ENCODE data around the gene MYL3.

Gene MYL3

DNA sequence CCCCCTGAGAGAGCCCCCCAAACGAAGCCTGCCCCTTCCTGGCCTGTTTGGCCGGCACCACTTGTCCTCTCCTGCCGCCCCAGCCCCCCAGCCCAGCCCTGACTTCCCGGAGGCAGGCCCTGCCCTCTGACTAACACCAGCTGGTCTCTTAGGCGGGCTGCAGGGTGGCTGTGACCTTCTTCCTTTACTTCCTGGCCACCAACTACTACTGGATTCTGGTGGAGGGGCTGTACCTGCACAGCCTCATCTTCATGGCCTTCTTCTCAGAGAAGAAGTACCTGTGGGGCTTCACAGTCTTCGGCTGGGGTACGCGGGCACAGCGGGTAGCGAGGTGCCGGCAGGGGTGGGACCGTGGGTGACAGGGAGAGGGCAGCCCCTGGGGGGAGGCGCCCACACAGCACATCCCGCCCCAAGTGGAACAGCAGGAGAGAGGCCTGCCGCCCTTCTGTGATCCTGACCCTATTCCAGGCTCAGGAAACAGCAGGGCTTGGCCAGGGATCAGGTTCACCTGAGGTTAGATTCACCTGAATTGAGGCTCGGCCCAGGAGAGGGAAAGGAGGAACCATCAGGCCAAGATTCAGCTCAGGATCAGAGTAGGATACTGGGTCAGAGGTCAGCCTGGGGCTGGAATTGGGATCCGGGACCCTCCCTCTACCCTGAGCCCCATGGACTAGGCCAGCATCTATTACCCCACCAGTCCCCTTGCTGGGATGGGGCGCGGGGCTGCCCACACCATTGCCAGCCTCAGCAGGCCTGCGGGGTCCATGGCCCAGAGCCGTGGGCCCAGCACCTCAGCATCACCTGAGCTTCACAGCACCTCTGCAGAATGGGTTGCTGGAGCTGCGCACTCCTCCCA lies 36.1 kb upstream of the MYL3 start:
- in situ Hi-C loops (cut with MboI; ENCODE audit: low sequenced_read_pairs), result no loop called here

DNA sequence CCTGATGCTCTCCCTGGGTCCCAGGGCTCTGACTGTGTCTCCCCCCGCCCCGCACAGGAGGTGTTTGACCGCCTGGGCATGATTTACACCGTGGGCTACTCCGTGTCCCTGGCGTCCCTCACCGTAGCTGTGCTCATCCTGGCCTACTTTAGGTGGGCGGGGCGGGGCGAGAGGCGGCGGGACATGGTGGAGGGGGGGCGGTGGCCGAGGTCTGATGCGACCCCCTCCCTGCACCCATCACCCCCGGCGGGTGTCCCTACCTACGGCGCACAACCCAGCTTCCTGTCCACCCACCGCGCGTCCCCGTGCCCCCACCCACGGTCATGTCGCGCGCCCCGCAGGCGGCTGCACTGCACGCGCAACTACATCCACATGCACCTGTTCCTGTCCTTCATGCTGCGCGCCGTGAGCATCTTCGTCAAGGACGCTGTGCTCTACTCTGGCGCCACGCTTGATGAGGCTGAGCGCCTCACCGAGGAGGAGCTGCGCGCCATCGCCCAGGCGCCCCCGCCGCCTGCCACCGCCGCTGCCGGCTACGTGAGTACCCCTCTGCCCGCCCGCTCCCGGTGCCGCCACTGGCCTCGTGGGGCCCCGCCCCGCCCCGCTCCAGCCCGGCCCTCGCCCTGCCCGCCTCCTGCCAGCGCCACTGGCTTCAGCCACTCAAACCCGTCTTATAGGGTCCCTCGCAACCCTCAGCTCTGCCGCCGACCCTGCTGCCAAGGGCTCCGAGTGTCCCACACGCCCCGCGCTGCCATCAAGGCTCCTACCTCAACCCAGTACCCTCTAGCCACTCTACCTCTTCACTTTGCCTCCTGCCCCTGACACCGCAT lies 35.3 kb upstream of the MYL3 start:
- in situ Hi-C loops (cut with MboI; ENCODE audit: low sequenced_read_pairs), result no loop called here

DNA sequence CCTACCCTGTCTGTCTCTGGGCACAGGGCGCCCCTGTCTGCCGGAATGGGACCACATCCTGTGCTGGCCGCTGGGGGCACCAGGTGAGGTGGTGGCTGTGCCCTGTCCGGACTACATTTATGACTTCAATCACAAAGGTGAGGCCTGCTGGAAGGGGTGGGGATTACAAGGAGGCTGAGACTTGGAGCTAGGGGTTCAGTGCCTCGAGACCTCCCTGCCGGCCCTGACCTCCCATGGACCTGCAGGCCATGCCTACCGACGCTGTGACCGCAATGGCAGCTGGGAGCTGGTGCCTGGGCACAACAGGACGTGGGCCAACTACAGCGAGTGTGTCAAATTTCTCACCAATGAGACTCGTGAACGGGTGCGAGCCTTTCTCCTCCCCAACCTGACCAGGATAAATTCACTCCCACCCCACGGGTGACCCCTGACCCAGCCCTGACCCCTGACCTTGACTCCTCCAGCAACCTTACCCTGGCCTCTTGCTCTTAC lies 34.6 kb upstream of the MYL3 start:
- in situ Hi-C loops (cut with MboI; ENCODE audit: low sequenced_read_pairs), result no loop called here

DNA sequence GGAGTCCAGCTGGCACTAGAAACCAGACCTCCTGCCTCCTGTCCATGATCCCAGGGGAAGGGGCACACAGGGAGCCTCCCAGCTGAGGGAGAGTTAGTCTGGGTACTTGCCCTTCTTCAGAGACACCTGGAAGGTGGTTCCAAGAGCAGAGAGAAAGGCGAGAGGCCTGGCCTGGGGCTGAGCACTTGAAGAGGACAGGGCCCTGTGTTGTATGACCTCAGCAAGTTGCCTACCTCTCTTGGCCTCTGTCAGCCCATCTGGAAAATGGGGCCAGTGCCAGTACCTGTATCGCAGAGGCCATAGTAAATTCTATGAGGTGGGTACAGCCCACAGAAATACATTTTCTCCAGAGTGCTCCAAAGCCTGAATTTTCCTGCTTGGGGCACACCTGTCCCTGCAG lies 33.8 kb upstream of the MYL3 start:
- in situ Hi-C loops (cut with MboI; ENCODE audit: low sequenced_read_pairs), result no loop called here

DNA sequence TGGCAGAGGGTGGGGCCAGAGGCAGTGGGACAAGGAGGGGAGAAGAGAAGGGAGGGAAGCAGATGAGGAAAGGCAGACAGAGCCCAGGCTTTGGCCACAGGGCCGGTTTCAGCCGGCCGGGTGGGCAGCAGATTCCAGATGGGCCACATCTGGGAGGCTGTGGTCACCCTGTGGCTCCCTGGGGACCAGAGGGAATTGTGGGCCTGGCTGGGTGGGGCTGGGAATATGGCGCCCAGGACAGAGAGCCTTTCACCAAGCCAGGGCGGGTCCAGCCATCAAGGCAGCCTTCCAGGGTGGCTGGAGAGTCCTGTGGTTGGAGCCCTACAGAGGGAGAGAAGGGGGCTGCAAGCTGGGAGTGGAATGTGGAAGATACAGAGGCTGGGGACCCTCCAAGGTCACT lies 33.1 kb upstream of the MYL3 start:
- in situ Hi-C loops (cut with MboI; ENCODE audit: low sequenced_read_pairs), result no loop called here

DNA sequence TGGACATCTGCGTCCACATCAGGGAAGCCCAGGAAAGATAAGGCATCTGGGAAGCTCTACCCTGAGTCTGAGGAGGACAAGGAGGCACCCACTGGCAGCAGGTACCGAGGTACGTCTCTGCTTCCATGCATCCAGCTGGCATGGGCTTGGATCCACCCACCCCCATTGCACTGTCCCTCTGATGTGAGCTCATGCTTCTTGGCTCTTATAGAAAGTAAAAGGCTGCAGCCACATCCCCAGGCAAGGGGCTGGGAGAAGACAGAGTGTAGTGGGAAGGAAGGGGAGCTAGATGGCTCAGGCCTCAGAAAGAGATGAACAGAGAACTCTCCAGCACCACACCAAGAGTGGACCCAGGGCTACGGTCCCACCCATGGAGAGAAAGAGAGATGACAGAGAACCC lies 32.5 kb upstream of the MYL3 start:
- in situ Hi-C loops (cut with MboI; ENCODE audit: low sequenced_read_pairs), result no loop called here

DNA sequence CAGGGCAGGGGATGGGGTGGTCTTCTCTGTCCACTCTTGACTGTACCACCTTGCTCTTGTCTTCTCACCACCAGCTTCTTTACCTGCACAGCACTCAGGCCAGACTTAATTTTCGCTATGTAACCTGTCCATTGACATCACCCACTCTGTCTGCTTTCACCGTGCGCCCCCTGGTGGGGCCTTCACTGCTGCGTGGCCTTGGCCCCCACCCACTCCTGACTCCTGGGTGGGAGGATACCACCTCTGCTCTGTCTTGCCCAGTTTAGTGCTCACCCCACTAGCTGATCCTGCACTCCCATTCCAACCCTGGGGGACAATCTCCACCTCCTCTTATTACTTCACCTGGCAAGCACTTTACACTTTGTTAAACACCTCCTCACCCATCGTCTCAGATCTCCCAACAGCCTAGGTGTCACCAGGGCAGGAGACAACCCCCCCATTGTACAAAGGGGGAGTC lies 32.0 kb upstream of the MYL3 start:
- in situ Hi-C loops (cut with MboI; ENCODE audit: low sequenced_read_pairs), result no loop called here

DNA sequence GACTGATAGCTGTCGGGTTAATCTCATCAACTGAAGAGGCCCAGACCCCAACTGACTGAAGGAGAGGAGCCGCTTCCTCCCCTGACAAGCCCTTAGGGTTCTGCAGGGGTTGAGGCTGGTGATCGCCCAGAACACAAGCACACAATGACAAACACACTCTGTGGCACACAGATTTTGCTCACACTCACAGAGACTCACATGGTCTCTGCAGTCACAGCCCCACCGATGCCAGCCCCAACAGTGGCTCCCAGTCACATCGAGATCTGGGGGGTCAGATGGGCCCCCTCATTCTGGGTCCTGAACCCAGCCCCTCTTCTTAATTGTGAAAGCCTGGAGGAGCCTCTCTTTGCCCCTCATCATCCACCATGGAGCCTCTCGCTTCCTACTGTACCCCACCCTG lies 31.0 kb upstream of the MYL3 start:
- in situ Hi-C loops (cut with MboI; ENCODE audit: low sequenced_read_pairs), result no loop called here

DNA sequence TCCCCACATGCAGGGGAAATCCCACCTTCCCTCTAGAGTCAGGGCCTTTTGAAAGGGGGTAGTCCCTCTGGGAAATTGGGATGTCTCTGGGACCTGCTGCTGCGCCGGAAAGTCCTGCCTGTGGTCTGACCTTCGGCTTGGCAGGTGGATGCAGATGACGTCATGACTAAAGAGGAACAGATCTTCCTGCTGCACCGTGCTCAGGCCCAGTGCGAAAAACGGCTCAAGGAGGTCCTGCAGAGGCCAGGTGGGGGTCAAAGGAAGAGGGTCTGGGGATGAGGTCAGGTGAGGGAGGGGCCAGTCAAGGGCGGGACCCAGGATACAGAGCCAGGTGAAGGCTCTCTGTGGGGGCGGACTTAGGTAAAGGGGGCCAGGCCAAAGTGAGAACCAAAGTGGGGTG lies 30.5 kb upstream of the MYL3 start:
- in situ Hi-C loops (cut with MboI; ENCODE audit: low sequenced_read_pairs), result no loop called here

DNA sequence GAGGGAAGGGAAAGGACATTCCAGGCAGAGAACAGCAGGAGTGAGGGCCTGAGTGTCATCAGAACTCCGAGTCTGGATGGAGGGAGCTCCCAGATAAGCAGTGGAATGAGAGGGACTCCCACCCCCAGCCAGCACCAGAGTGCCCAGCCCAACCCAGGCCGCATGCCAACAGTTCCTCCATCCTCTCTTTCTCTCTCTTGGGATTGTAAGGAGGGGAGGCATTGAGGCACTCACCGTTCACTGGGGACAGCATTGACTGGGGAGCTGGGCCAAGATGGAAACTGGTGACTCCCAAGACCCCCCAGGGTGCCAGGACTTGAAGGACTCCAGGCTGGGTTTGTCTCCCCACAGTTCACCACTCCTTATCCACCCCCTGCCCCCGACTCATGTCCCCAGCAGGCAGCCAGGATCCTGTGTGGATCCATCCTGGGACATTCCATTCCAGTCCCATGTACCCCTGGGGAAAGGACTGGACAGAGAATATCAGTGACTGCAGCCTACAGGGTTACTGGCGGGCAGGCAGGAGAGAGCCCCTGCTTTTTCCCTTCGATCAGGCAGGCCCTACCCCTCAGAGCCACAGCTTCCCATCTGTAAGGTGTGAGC lies 30.0 kb upstream of the MYL3 start:
- in situ Hi-C loops (cut with MboI; ENCODE audit: low sequenced_read_pairs), result no loop called here

DNA sequence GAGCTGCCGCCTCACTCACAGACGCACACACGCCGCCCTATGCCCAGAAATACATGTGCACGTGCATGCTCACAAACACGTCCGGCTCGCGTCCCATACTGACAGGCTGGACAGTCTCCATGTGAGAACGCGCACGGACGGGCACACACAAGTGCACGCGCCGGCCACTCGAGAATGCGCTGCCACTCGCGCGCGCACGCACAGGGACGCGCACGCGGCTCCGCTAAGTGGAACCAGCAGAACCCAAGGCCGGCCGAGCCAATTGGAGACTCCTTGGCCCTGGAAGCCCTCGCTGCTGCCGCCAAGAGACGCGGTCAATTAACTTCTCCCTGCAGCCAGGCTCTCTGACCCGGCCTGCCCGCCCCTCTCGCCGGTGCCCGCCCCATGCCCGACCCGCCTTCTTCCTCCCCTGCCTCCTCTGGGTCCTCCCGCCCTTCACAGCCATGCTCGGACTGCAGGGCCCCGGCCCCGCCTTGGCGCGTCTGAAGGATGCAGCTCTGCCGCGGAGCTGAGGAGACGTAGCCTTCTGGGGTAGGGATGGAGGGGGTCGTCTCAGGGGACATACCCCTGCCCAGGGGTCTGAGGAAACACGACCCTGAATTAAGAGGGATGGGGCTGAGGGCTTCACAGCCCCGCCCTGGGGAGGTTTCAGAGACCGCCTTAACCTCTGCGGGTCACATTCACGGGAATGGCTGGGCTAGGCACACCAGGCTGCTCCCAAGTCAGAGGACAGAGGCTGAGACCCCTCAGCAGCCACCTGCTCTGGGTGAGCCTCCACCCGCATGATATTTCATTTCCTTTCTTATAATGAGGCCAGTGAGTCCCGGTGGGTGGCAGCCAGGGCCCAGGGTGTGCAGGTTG lies 29.3 kb upstream of the MYL3 start:
- in situ Hi-C loops (cut with MboI; ENCODE audit: low sequenced_read_pairs), result no loop called here

DNA sequence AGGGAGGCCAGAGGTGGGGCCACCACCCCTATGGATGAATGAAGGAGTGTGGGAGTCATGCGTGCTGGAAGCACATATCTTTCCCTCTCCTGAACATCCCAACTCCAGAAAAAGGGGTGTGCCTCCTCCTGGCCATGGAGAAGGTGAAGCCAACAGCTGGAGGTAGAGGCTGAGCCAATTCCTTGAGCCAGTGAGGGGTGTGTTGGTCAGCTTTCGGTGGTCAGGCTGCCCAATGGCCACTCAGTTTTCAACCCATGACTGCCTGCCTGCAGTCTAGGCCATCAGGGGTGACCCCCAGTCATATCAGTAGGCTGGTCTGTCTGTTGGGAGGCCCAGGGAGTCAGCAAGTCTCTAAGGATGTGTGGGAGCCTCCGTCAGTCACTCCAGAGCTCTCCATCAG lies 27.9 kb upstream of the MYL3 start:
- in situ Hi-C loops (cut with MboI; ENCODE audit: low sequenced_read_pairs), result no loop called here

DNA sequence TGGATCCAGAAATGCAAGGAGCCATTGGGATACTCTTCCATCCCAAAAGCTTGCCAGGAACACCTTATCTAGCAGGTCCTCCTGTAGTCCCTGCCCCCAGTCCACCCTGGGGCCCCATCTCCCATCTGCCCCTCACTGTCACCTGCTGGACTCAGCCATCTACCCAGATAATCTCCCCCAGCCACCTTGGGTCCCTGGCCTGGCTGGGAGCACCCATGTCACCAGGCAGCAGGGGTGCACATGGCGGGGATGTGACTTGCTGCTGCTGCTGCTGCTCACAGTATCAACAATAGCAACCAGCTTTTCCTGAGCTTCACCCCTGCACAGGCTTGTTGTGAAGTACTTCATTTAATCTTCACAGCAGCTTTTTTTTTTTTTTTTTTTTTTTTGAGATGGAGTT lies 26.9 kb upstream of the MYL3 start:
- in situ Hi-C loops (cut with MboI; ENCODE audit: low sequenced_read_pairs), result no loop called here

DNA sequence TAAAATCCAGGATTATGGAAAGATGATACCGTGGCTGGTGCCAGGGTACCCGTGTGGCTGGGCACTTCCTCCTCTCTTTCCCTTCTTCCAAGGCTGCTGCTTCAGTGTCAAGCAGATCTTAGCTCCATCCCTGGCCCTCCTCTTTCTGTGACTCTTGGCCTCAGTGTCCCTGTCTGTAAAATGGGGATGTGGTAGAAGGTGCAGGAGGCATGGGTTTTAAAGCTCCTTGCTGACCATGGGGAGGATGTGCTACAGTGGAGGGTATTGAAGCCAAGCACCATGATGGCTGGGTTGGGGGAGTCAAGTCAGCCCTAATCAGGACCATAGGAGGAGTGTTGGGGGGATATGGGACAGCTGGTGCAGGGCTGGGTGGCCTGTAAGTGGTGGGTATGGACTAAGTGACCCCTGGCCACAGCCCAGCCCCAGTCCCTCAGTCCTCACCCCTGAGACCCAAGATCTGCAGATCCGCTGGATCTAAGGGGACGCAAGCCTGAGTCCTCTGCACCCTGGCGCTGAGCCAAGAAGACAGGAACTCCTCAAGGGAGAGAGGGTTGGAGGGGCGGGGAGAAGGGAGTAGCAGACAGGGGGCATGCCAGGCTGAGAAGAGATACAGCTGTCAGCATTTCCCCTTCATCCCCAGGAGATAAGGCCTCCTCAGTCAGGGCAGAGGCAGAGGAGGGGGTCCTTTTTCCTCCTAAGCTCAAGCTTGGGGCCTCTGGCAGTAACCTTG lies 26.3 kb upstream of the MYL3 start:
- in situ Hi-C loops (cut with MboI; ENCODE audit: low sequenced_read_pairs), result no loop called here

DNA sequence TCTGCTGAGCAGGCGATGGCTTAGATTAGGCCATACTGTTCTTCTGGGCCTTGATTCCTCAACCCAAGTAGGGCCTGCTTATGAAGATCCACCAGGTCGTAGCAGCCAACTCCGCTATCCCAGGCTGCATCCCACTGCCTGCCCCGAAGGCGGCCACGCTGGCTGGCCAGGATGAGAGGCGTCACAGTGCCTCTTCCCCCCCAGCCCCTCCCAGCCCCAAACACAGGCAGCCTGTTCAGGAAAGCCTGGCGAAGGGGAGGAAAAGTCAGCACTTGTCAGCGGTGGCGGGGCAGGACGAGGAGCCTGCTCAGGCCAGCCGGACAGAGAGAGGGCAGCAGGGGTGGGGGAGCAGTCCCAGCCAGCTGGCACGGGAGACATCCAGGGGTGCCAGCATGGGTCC lies 25.5 kb upstream of the MYL3 start:
- in situ Hi-C loops (cut with MboI; ENCODE audit: low sequenced_read_pairs), result no loop called here

DNA sequence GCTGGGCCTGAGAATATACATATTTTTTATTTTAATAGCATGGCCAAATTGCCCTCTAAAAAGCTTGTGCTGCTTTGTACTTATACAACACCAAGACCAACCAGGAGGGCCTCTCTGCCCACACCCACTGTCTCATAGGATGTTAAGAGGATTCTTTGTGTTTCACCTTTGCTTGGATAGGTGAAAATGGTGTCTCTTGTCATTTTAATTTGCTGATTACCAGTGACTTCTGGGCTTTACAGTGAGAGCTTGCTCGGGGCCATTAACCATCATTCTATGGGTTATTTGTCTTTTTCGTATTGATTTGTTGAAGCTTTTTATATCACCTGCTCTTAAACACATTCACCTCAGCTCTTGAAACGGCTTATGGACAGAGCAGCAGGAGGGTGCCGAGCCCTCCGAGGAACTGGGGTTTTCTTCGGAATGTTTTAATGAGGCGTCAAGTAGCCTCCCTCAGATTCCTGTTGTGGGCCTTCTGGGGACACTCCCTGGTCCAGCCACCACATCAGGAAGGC lies 24.8 kb upstream of the MYL3 start:
- in situ Hi-C loops (cut with MboI; ENCODE audit: low sequenced_read_pairs), result no loop called here

DNA sequence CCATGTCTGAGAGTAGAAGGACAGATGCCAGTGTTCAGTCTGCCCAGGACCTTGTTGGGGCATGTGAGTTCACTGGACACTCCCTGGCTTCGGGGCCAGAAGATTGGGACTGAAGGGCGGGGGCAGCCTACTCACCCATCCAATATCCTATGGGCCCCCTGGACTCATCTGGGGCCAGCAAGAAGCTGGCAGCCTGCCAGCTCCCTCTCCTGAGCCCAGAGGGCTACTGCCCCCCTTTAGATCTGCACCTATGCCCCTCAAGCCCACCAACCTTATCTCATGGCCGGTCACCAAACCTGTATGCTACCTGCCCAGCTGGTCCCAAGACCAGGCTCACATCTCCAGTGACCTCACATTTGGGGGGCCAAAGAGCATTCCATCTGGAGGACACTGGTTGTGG lies 22.4 kb upstream of the MYL3 start:
- in situ Hi-C loops (cut with MboI; ENCODE audit: low sequenced_read_pairs), result no loop called here

DNA sequence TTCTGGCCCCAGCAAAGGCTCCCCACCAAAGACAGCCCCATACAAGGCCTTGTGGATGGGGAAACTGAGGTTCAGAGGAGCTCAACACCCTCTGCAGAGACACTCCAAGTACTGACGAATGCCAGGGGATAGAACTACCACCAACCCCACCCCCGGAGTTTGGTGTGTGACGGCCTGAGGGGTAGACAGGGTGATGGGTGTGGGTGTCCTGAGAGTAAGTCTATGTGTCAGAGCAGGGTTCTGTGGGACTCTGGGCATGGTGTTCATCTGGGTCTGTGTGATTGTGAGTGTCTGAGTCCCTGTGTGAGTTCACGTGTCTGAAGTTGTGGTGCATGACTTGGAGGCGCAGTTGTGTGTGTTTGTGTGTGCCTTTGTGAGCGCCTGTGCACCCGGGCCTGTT lies 21.7 kb upstream of the MYL3 start:
- in situ Hi-C loops (cut with MboI; ENCODE audit: low sequenced_read_pairs), result no loop called here

DNA sequence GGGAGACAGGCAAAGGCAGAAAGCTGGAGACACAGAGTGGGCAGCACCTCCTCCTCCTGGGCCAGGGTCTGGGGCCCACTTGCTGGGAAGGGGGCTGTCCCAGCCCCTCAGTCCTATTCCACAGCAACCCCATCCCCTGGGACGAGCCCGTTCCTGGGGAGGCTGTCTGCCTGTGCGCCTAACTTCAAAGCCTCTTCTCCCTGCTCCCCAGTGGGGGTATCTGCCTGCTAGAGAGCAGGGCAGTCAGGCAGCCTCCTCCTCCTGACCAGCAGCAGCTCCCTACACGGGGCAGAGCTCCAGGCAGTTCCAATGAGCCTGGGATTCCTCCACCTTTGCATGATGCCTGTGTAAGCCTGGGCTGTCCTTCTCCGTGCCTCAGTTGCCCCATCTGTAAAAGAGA lies 21.2 kb upstream of the MYL3 start:
- in situ Hi-C loops (cut with MboI; ENCODE audit: low sequenced_read_pairs), result no loop called here

DNA sequence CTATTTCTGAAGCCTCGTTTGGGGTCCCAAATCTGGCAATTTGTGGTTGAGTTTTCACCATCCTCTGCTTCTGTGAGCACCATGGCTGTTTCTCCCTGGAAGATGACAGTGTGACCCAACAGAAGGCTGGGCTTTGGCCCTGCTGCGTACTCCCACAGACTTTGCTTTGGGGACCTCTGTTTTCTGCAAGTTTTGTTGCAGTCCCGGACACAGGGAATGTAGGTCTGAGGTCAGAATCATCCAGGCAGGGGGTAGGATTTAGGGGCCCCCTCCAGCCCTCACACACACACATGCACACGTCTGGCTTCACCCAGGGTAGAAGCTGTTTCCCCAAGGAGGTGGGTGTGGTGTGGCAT lies 20.6 kb upstream of the MYL3 start:
- in situ Hi-C loops (cut with MboI; ENCODE audit: low sequenced_read_pairs), result no loop called here
